ENCODE results near the gene SCO1. TPM values are rescaled to one million over a fixed set of nuclear protein-coding genes. Genes with fewer than 3 reads are reported as not detected.

Gene SCO1
- total RNA-seq, 1 donor from 2014 or later, result 36.0 TPM

GRCh38 chr17:10633738-10634379, 63.5 kb downstream of the SCO1 start:
- Histone ChIP-seq H3K27ac (ENCODE audit: low read depth, low read length) (no peak overlapping the region), H3K9ac (ENCODE audit: low read length) (no peak overlapping the region), H3K4me2 (ENCODE audit: low read length) (no peak overlapping the region), H2AFZ (ENCODE audit: low read depth, low read length) (no peak overlapping the region), H3K36me3 (ENCODE audit: insufficient read depth, low read length) (no peaks in the 10 kb centered on the region), H3K9me3 (ENCODE audit: insufficient read depth, low read depth, low read length) (no peaks in the 10 kb centered on the region), H3K27me3 (ENCODE audit: insufficient read depth, low read length) (no peaks in the 10 kb centered on the region), H4K20me1 (ENCODE audit: insufficient read depth, low read length) (no peaks in the 10 kb centered on the region), H3K4me1 (ENCODE audit: insufficient read depth, low read length) (no peaks in the 10 kb centered on the region), H3K79me2 (ENCODE audit: insufficient read depth, low read length) (no peaks in the 10 kb centered on the region), H3K4me3 (ENCODE audit: insufficient read depth, low read depth, low read length) (no peak overlapping the region)
- no peak overlapping the region for H3K27ac Mint-ChIP-seq (ENCODE audit: unreplicated experiment)
- no peak overlapping the region for H3K4me3 Mint-ChIP-seq (ENCODE audit: unreplicated experiment)
- H3K4me1 Mint-ChIP-seq (ENCODE audit: low read depth, unreplicated experiment), result no peaks in the 10 kb centered on the region
- FAIRE-seq, result no peak
- H3K36me3 Mint-ChIP-seq (ENCODE audit: low read depth, unreplicated experiment), result peaks cover 22% of the 10 kb centered on the region
- H3K27me3 Mint-ChIP-seq (ENCODE audit: low read depth, unreplicated experiment), result peaks cover 4% of the 10 kb centered on the region
- H3K9me3 Mint-ChIP-seq (ENCODE audit: unreplicated experiment), result peaks cover 4% of the 10 kb centered on the region
- TF ChIP-seq CTCF (IDR thresholded peaks at IDR 0.05; ENCODE audit: insufficient read depth, low read depth, low read length) (no peak), EZH2 (IDR thresholded peaks at IDR 0.05; ENCODE audit: insufficient read depth, low read length) (no peak)
- no peak for DNase-seq (ENCODE audit: low read depth)

- H3K9me3 ChIP-seq (ENCODE audit: insufficient read depth, low read depth, low read length), result no peaks in the 10 kb centered on the region
- TF ChIP-seq EZH2 (IDR thresholded peaks at IDR 0.05; ENCODE audit: insufficient read depth, low read length) (no peak), CTCF (IDR thresholded peaks at IDR 0.05; ENCODE audit: insufficient read depth, low read depth, low read length) (no peak)
- no peaks in the 10 kb centered on the region for H3K4me1 Mint-ChIP-seq (ENCODE audit: low read depth, unreplicated experiment)
- no peaks in the 10 kb centered on the region for H3K27me3 ChIP-seq (ENCODE audit: insufficient read depth, low read length)
- no peak overlapping the region for H2AFZ ChIP-seq (ENCODE audit: low read depth, low read length)
- H3K27ac Mint-ChIP-seq (ENCODE audit: unreplicated experiment), result no peak overlapping the region
- no peak for FAIRE-seq
- no peak overlapping the region for H3K4me3 ChIP-seq (ENCODE audit: insufficient read depth, low read depth, low read length)
- H3K27me3 Mint-ChIP-seq (ENCODE audit: low read depth, unreplicated experiment), result peaks cover 4% of the 10 kb centered on the region
- H3K4me1 ChIP-seq (ENCODE audit: insufficient read depth, low read length), result no peaks in the 10 kb centered on the region
- peaks cover 4% of the 10 kb centered on the region for H3K9me3 Mint-ChIP-seq (ENCODE audit: unreplicated experiment)
- H3K9ac ChIP-seq (ENCODE audit: low read length), result no peak overlapping the region
- H3K4me2 ChIP-seq (ENCODE audit: low read length), result no peak overlapping the region
- H3K4me3 Mint-ChIP-seq (ENCODE audit: unreplicated experiment), result no peak overlapping the region
- no peaks in the 10 kb centered on the region for H4K20me1 ChIP-seq (ENCODE audit: insufficient read depth, low read length)
- H3K36me3 Mint-ChIP-seq (ENCODE audit: low read depth, unreplicated experiment), result peaks cover 15% of the 10 kb centered on the region
- no peaks in the 10 kb centered on the region for H3K79me2 ChIP-seq (ENCODE audit: insufficient read depth, low read length)
- DNase-seq (ENCODE audit: low read depth), result no peak
- H3K27ac ChIP-seq (ENCODE audit: low read depth, low read length), result no peak overlapping the region
- H3K36me3 ChIP-seq (ENCODE audit: insufficient read depth, low read length), result no peaks in the 10 kb centered on the region
Measured at GRCh38 chr17:10631701-10632100, 65.6 kb downstream of the SCO1 start.

GRCh38 chr17:10631048-10631700, 66.2 kb downstream of the SCO1 start:
- H4K20me1 ChIP-seq (ENCODE audit: insufficient read depth, low read length), result no peaks in the 10 kb centered on the region
- no peaks in the 10 kb centered on the region for H3K9me3 ChIP-seq (ENCODE audit: insufficient read depth, low read depth, low read length)
- H3K4me1 ChIP-seq (ENCODE audit: insufficient read depth, low read length), result no peaks in the 10 kb centered on the region
- Mint-ChIP-seq H3K9me3 (ENCODE audit: unreplicated experiment) (peaks cover 4% of the 10 kb centered on the region), H3K36me3 (ENCODE audit: low read depth, unreplicated experiment) (peaks cover 15% of the 10 kb centered on the region), H3K27ac (ENCODE audit: unreplicated experiment) (no peak overlapping the region), H3K4me3 (ENCODE audit: unreplicated experiment) (no peak overlapping the region), H3K4me1 (ENCODE audit: low read depth, unreplicated experiment) (no peaks in the 10 kb centered on the region), H3K27me3 (ENCODE audit: low read depth, unreplicated experiment) (peaks cover 7% of the 10 kb centered on the region)
- H2AFZ ChIP-seq (ENCODE audit: low read depth, low read length), result no peak overlapping the region
- no peak overlapping the region for H3K9ac ChIP-seq (ENCODE audit: low read length)
- no peak overlapping the region for H3K4me2 ChIP-seq (ENCODE audit: low read length)
- no peak overlapping the region for H3K4me3 ChIP-seq (ENCODE audit: insufficient read depth, low read depth, low read length)
- FAIRE-seq (no peak), DNase-seq (ENCODE audit: low read depth) (no peak)
- H3K36me3 ChIP-seq (ENCODE audit: insufficient read depth, low read length), result no peaks in the 10 kb centered on the region
- no peaks in the 10 kb centered on the region for H3K79me2 ChIP-seq (ENCODE audit: insufficient read depth, low read length)
- TF ChIP-seq EZH2 (IDR thresholded peaks at IDR 0.05; ENCODE audit: insufficient read depth, low read length) (no peak), CTCF (IDR thresholded peaks at IDR 0.05; ENCODE audit: insufficient read depth, low read depth, low read length) (peak; percentile 80)
- H3K27me3 ChIP-seq (ENCODE audit: insufficient read depth, low read length), result no peaks in the 10 kb centered on the region
- H3K27ac ChIP-seq (ENCODE audit: low read depth, low read length), result no peak overlapping the region

Measured in astrocyte (in vitro differentiated cells and primary cell).